CD4-positive, alpha-beta T cell treated with Interleukin-15 for 1 hour (primary cell): Measurements from ENCODE around the gene SPATA31D1.
"Not testable (repeated sequence)": the region's sequence is repeated elsewhere in the genome, so short reads cannot be mapped to it uniquely, and the experiment has no call there.

ENCODE experiments used
- DNase-seq: peaks from one replicate; pipeline ENCODE4 v3.0.0-alpha.2; 2020

The SPATA31D1 gene

DNA sequence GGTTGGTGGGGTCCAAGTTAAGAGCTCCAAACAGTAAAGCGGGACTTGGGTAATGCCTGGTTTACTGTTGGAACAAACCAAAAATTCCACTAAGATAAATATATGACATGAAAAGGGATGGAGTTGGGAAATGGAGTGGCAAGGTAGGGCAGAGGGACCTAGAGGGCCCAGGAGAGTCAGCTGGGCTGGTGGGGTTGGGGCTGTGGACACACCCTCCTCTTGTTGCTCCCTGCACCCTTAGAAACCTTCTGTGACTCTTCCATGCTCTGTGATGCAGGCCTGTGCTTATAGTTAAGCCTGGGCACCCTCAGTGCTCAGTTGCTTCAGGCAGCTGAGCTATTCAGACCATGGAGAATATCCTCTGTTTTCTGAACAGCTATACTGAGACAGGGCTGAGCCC is at the start of gene SPATA31D1:
Gene SPATA31D1, plus strand, starts transcription at position 301 of the 400 bp plus-strand sequence. Its CDS starts 47 bp downstream, at position 348.
- not testable (repeated sequence) for DNase-seq

GRCh38 chr9:81943393-81943792 is 45.2 kb upstream of the SPATA31D1 start, which contains the start of gene SPATA31D3:
SPATA31D3 (plus strand) TSS chr9:81943500; CDS start chr9:81943586, 86 bp downstream.
- not testable (repeated sequence) for DNase-seq

- DNase-seq, result not testable (repeated sequence)
Measured at GRCh38 chr9:81948650-81949049, 39.9 kb upstream of the SPATA31D1 start.

GRCh38 chr9:81953096-81953495 is 35.5 kb upstream of the SPATA31D1 start:
- DNase-seq, result no peak

GRCh38 chr9:81955625-81956024 is 32.9 kb upstream of the SPATA31D1 start:
- DNase-seq, result no peak

- DNase-seq, result no peak
Measured at GRCh38 chr9:81964218-81965171, 24.1 kb upstream of the SPATA31D1 start.

GRCh38 chr9:81968026-81968425 is 20.5 kb upstream of the SPATA31D1 start:
- no peak for DNase-seq

DNA sequence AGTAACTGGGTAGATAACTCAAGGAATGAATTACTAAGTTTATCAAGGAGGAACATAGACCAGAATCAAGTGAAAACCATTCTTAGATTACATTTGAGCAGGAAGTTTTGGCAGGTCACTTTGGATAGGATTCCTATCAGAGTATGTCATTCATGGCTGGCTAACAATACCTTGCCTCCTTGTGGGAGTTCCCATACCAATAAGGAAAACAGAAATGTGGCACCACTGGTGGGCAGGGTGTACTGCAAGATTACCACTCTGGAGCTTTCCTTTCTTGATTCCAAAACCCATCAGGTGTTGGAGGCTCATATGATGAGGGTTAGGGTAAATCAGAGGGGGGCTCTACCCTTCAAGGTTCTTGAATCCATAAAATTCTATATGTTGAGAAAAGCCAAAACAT is 18.6 kb upstream of the SPATA31D1 start:
- DNase-seq, result no peak

GRCh38 chr9:81971727-81972126 is 16.8 kb upstream of the SPATA31D1 start:
- DNase-seq, result no peak

- no peak for DNase-seq
Measured at GRCh38 chr9:81974764-81975163, 13.8 kb upstream of the SPATA31D1 start.

DNA sequence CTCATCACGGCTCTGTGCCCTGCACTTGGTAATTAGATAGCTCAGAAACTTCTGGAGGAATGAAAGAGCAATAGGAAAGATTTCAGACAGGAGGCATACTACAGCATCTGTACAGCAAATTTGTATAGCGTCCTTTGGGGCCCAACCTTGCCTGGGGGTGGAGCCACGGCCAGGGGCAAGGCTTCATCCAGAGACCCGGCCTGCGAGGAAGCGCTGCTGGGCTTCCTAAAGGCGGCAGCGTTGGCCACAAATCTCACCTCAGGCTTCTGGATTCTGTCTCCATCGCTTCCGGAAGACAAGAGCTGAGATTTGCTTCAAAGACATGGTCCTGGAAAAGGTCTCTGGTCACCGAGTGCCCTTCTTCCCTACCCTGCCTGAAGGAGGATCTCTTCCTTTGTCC is 12.2 kb upstream of the SPATA31D1 start:
- no peak for DNase-seq

DNA sequence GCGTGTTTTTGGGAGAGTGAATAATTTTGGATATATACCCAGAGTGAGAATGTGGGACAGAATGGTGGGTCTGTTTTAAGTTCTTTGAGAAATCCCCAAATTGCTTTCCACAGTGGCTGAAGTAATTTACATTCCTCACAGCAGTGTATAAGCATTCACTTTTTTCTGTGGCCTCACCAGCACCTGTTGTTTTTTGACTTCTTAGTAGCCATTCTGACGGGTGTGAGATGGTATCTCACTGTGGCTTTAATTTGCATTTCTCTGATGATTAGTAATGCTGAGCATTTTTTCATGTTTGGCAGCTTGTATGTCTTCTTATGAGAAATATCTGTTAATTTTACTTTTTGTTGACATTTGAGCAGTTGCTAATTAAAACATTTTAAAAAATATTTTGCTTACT is 9.4 kb upstream of the SPATA31D1 start:
- DNase-seq, result no peak

- no peak for DNase-seq
Measured at GRCh38 chr9:81980568-81980967, 8.0 kb upstream of the SPATA31D1 start.

- no peak for DNase-seq
Measured at GRCh38 chr9:81981883-81982282, 6.7 kb upstream of the SPATA31D1 start.

DNA sequence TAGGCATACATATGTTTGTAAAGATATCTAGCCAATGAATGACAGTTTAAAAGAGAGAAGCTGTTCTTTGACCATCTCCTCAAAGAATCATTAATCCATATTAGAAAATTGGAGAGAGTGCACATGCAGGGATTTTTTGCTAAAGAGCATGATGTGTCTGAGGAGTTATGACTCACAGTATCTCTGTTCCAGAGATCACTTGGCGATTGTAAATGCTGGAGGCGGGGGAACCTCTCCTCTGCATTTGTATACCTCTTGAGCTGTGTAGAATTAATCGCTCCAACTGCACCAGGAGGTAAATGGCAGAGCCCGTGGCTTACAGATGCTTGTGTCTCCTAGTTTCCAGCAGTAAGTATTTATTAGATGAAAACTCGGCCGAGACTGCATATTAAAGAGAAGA is 3.6 kb upstream of the SPATA31D1 start:
- DNase-seq, result no peak

GRCh38 chr9:81986051-81986450 is 2.5 kb upstream of the SPATA31D1 start:
- no peak for DNase-seq

DNA sequence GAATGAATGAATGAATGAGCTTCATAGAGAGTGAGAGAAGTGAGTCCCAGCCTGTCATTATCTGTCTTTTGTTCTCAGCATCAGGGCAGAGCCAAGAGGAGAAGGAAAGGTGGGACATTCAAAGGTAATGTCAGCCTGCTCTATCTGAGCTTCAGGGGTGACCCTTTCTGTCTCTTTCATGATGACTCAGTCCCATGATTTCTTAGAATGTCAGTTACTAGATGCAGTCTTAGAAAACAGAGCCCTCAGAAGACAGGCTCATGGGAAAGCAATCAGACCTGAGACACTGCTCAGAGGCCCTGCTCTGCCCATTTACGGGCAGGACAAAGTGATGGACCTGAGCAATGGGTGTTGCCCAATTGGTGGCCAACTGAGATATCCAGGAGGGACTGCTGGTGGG is 1.1 kb downstream of the SPATA31D1 start:
- DNase-seq, result no peak

DNA sequence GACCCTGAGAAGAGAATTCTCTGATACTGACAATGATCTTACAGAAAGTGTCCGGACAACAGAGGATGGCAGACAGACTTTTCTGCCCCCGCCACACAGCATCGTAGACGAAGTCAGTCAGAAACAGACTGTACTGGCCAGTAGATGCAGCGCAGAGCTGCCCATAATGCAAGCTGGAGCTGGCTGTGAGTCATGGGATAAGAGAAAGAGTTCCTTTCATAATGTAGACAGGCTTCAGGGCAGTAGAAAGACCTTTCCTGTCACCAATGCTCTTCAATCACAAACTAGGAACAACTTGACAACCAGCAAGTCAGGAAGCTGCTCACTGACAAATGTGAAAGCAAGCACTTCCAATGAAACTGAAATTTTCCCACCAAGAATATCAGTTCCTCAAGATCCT is 5.1 kb downstream of the SPATA31D1 start:
- DNase-seq, result no peak

DNA sequence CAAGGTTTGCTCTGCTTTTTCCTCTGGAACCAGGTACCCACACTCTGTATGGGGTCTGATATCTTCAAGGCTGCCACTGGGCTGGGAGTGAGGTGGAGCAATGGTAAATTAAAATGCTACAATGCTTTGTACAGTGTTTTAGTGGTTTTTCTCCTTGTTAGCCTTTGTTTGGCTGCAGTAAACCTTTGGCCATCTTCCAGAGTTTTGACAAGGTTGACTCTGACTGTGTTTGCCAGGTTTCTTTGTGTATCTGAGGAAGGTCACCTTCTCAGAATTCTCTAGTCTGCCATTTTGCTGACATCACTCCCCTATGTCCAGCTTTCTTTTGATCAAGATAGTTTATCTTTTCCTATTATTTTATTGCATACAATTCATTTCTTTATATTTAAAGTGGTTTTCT is 11.2 kb downstream of the SPATA31D1 start:
- DNase-seq, result no peak

DNA sequence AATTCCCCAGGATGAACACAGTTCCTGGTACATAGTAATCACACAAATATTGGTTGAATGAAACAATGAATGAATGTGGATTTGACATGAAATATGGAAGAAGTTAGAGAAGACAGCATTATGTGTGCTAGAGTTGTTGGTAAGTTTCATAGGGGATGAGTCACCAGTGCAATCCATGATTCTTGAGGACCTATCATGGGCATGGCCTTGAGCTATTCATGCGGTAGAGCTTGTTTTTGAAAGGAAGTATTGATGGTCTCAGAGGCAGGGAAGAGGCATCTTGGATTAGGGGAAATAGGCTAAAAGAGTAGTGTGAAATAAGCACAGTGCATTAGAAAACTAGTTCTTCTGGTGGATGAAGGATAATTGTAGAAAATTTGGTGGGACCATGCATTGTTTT is 22.1 kb downstream of the SPATA31D1 start:
- DNase-seq, result no peak

DNA sequence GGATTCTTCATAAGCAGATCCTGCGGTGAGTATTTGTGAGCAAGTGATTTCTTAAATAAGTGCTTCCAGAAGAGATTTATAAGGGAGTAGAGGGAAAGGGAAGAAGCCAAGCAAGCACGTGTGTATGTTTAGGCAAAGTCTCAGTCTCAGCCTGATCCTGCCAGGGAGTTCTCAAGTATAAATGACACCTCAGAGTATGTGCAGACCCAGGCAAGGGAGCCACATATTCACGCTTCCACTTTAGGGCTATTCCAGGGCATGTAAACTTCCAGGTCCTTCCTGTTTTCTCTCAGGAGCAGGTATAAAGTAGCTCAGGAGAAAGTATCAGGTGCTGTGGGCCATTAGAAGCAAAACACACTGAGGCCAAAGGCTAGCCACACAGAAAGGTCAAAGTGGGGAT is 22.6 kb downstream of the SPATA31D1 start:
- no peak for DNase-seq

GRCh38 chr9:82012276-82012675 is 23.7 kb downstream of the SPATA31D1 start:
- DNase-seq, result no peak

GRCh38 chr9:82020331-82020730 is 31.8 kb downstream of the SPATA31D1 start:
- no peak for DNase-seq

DNA sequence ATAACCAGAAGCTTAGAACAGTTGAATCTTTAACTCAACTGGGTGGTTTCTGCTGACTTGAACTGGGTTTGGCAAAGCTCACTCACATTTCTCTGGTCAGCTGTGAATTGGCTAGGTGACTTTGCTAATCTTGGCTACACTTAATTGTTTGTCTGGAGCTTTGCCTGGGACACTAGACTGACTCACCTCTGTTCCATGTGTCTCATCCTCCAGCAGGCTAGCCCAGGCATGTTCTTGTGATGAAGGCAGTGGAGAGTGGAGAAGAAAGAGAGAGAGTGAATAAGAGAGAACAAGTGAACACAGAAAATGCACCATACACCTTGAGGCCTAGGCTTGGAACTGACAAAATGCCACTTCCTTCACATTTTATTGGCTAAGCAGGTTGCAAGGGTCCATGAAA is 32.6 kb downstream of the SPATA31D1 start:
- no peak for DNase-seq

DNA sequence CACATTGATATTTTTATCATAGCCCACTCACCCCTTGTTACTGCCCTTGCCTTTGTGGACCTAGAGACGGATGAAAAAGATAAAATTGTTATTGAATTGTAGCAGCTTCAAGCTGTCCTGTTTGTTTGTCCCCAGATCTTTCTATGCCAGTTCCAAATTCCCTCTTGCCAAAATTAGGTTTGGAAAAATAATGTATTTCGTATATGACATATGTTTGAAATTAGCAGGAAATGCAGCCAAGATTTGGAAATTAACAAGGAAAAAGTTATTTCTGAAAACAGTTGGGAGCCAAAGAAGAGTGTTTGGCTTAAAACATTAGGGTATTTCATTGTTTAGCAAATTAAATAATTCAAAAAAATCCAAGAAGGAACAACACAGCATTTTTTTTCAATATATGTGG is 33.5 kb downstream of the SPATA31D1 start:
- no peak for DNase-seq
